Measurements from ENCODE around the gene ERO1B.

ERO1B gene

DNA sequence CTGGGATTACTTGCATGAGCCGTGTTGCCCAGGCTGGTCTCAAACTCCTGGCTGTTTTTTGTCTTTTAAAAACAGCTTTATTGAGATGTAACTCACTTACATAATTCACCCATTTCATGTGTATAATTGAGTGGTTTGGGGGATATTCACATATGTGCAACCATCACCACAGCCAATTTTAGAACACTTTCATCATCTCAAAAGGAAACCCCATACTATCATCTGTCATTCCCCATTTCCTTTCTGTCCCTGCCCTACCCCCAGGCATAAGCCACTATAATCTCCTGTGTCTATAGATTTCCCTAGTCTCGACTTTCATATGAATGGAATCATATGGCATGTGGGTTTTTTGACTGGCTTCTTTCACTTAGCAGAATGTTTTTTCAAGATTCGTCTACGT is 96.1 kb downstream of the ERO1B start:
- no peak for TF ChIP-seq CTCF (conservative IDR thresholded peaks at IDR 0.05; ENCODE audit: control insufficient read depth, insufficient read depth, low read depth, low read length)
- no peak for DNase-seq (ENCODE audit: low read depth)
- no peak overlapping the region for H3K4me3 ChIP-seq (ENCODE audit: control insufficient read depth, low read depth, low read length)

- no peak for DNase-seq (ENCODE audit: low read depth)
- H3K4me3 ChIP-seq (ENCODE audit: control insufficient read depth, low read depth, low read length) = no peak overlapping the region
- TF ChIP-seq CTCF (conservative IDR thresholded peaks at IDR 0.05; ENCODE audit: control insufficient read depth, insufficient read depth, low read depth, low read length) = no peak
These were observed 100.7 kb downstream of the ERO1B start for GRCh38 chr1:236181059-236181458.

DNA sequence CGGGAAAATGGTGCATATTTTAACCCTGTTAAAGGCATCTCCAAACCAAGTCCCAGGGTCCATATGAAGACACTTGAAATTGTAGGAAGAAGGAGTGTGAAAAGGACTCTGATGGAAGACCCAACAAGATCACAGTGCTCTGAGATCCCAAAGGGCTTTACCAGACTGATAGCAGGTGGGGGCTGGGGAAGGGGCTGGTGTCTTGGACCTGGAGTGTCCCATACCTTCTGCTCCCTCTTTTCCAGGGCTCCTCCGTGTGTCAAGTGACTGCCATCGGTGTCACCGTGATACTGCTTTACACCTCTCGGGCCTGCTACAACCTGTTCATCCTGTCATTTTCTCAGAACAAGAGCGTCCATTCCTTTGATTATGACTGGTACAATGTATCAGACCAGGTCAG is 102.1 kb downstream of the ERO1B start:
- no peak for TF ChIP-seq CTCF (conservative IDR thresholded peaks at IDR 0.05; ENCODE audit: control insufficient read depth, insufficient read depth, low read depth, low read length)
- no peak for DNase-seq (ENCODE audit: low read depth)
- H3K4me3 ChIP-seq (ENCODE audit: control insufficient read depth, low read depth, low read length) = no peak overlapping the region

- DNase-seq (ENCODE audit: low read depth) = peak; percentile 14
- H3K4me3 ChIP-seq (ENCODE audit: control insufficient read depth, low read depth, low read length) = no peak overlapping the region
- no peak for TF ChIP-seq CTCF (conservative IDR thresholded peaks at IDR 0.05; ENCODE audit: control insufficient read depth, insufficient read depth, low read depth, low read length)
These were observed 105.1 kb downstream of the ERO1B start for GRCh38 chr1:236176337-236177336.

DNA sequence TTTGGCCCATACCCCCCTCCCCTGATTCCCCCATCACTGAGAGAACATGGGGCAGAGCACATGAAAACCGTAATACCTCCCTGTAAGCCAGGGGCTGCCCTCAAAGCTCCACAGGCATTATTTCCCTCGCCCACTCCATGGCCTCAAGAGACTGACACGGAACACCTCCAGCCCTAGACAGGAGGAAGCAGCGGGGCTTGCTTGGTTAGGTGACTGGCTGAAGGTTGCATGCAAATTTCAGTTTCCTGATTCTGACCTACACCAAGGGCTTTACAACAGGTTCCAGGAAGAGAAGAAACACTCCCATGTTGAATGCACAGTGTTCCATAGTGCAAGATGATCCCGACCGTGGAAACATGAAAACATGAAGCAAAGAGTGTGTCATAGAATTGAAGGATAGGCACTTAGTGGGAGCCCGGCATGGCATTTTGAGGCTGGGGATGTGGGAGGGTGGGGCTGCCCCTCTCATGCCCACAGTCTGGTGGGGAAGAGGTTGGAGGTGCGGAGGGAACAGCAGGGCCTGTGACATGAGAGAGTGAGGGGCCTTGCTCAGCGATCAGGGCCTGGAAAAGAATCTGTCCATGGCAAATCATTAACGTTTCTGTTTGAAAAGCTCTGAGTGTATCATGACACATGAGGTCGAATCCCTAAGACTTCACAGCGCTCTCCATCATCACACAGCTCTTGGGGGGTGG is 106.0 kb downstream of the ERO1B start:
- TF ChIP-seq CTCF (conservative IDR thresholded peaks at IDR 0.05; ENCODE audit: control insufficient read depth, insufficient read depth, low read depth, low read length) = no peak
- DNase-seq (ENCODE audit: low read depth) = no peak
- H3K4me3 ChIP-seq (ENCODE audit: control insufficient read depth, low read depth, low read length) = no peak overlapping the region

GRCh38 chr1:236173174-236173767 is 108.5 kb downstream of the ERO1B start:
- DNase-seq (ENCODE audit: low read depth) = no peak
- TF ChIP-seq CTCF (conservative IDR thresholded peaks at IDR 0.05; ENCODE audit: control insufficient read depth, insufficient read depth, low read depth, low read length) = no peak
- H3K4me3 ChIP-seq (ENCODE audit: control insufficient read depth, low read depth, low read length) = no peak overlapping the region

All from fibroblast of mammary gland (primary cell).